NT2/D1 (cell line): Measurements from ENCODE around the gene PHRF1.

Source experiments
- SUZ12 ChIP-seq: IDR thresholded peaks from 2 replicates; pipeline ENCODE4 v1.6.1; 2011; ENCODE audit not compliant: insufficient read length, insufficient read depth; ENCODE audit errors: extremely low read depth
- YY1 ChIP-seq: IDR thresholded peaks from 2 replicates; pipeline ENCODE4 v1.6.1; 2011; ENCODE audit not compliant: insufficient read length, insufficient read depth

DNA sequence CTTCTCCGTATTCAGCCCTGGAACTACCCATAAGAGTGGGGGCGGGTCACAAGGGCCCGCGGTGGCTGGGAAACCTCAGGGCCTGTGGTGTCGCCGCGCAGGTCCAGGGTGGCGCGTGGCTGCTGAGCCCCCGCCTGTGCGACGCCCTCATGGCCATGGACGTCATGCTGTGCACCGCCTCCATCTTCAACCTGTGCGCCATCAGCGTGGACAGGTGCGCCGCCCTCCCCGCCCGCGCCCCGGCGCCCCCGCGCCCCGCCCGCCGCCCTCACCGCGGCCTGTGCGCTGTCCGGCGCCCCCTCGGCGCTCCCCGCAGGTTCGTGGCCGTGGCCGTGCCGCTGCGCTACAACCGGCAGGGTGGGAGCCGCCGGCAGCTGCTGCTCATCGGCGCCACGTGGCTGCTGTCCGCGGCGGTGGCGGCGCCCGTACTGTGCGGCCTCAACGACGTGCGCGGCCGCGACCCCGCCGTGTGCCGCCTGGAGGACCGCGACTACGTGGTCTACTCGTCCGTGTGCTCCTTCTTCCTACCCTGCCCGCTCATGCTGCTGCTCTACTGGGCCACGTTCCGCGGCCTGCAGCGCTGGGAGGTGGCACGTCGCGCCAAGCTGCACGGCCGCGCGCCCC lies 63.2 kb downstream of the PHRF1 start:
- TF ChIP-seq SUZ12 (no peak), YY1 (no peak)
